Stimulated activated naive B cell treated with anti-CD40 and anti-IgM and Interleukin-4, amounts not matched to agents 10 μg/mL and 1 μg/mL and 100 μg/mL, for 72 hours (primary cell): ENCODE results near the gene CLRN1.
A peak's percentile ranks its signal among the peaks of the same experiment; 100 is the strongest.

Source experiments
- ATAC-seq, 2 donors: fragments of 150-1000 bp; cut with Tn5 transposase; replicated peaks; 2 replicates each; pipeline ENCODE4 v1.10.0; 2021; ENCODE audit warnings: moderate library complexity in 1 of 2
- DNase-seq: peaks from one replicate; pipeline ENCODE4 v3.0.0; 2021
- H3K27ac Mint-ChIP-seq: one replicate; pipeline ENCODE4 v1.8.0; 2022; ENCODE audit warnings: mild to moderate bottlenecking, mixed read lengths
- H3K27me3 Mint-ChIP-seq, 2 donors: one replicate each; pipeline ENCODE4 v1.8.0; 2022; ENCODE audit warnings: mixed read lengths in 2 of 2
- H3K36me3 Mint-ChIP-seq, 2 donors: one replicate each; pipeline ENCODE4 v1.8.0; 2022; ENCODE audit warnings: mixed read lengths in 2 of 2, mild to moderate bottlenecking in 1 of 2
- H3K4me1 Mint-ChIP-seq, 2 donors: one replicate each; pipeline ENCODE4 v1.8.0; 2022; ENCODE audit warnings: mixed read lengths in 2 of 2, mild to moderate bottlenecking in 1 of 2
- H3K4me3 Mint-ChIP-seq, 2 donors: one replicate each; pipeline ENCODE4 v1.8.0; 2022; ENCODE audit warnings: mild to moderate bottlenecking in 2 of 2, mixed read lengths in 2 of 2, moderate library complexity in 1 of 2
- H3K9me3 Mint-ChIP-seq, 2 donors: one replicate each; pipeline ENCODE4 v1.8.0; 2022; ENCODE audit warnings: mixed read lengths in 2 of 2, mild to moderate bottlenecking in 1 of 2

The CLRN1 gene

DNA sequence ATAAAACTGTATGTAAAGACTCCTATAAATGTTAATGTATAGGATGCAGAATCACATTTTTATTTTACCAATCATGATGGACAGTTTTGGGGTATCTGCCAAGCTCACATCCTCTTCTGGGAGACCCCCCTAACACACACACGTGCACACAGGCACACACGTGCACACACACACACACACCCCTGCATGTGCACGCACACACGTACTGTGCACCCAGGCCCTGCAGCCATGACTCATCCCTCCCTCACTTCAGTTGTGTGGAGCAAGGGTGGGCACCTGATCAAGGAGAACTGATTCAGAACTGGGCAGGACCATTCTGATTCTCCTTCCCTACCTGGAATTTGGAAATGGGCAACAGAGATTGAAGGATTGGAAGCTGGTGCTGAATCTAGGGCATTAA is 51.3 kb downstream of the CLRN1 start:
- DNase-seq (no peak), ATAC-seq (no peak)
- Mint-ChIP-seq H3K9me3 (no peaks in the 10 kb centered on the region), H3K4me3 (no peak overlapping the region), H3K27ac (no peak overlapping the region), H3K4me1 (peaks cover 7 to 12% of the 10 kb centered on the region in 2 donors), H3K27me3 (peaks cover 0 to 30% of the 10 kb centered on the region in 2 donors), H3K36me3 (no peaks in the 10 kb centered on the region)

DNA sequence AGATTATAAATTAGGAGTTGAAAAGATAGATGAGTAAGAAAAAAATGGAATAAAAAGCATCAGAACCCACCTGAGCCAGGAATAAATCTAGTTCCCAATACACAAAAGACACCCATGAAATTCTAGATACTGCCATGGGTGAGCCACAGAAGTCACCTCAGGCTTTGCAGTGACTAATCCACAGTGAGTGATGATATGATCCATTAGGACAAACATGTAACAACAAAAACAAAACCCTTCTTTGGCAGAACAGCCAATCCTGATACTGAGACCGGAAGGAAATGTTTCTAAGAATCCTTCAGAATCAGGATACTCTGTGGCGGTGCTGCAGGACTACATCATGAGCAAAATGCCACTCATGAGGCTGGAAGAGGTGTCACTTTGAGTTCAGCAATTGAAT is 52.3 kb downstream of the CLRN1 start:
- H3K4me3 Mint-ChIP-seq: no peak overlapping the region
- H3K27me3 Mint-ChIP-seq: peaks cover 0 to 26% of the 10 kb centered on the region in 2 donors
- DNase-seq (no peak), ATAC-seq (no peak)
- no peak overlapping the region for H3K27ac Mint-ChIP-seq
- H3K4me1 Mint-ChIP-seq: peaks cover 2% of the 10 kb centered on the region in 2 donors
- H3K36me3 Mint-ChIP-seq: no peaks in the 10 kb centered on the region
- H3K9me3 Mint-ChIP-seq: no peaks in the 10 kb centered on the region

- peaks cover 0 to 26% of the 10 kb centered on the region in 2 donors for H3K27me3 Mint-ChIP-seq
- H3K36me3 Mint-ChIP-seq: no peaks in the 10 kb centered on the region
- DNase-seq (no peak), ATAC-seq (no peak)
- no peak overlapping the region for H3K4me3 Mint-ChIP-seq
- H3K4me1 Mint-ChIP-seq: no peaks in the 10 kb centered on the region
- no peaks in the 10 kb centered on the region for H3K9me3 Mint-ChIP-seq
- H3K27ac Mint-ChIP-seq: no peak overlapping the region
Measured at GRCh38 chr3:150917951-150918350, 54.6 kb downstream of the CLRN1 start.

GRCh38 chr3:150913133-150913922 is 59.2 kb downstream of the CLRN1 start:
- Mint-ChIP-seq H3K4me3 (no peak overlapping the region), H3K36me3 (no peaks in the 10 kb centered on the region), H3K27me3 (peaks cover 5 to 19% of the 10 kb centered on the region in 2 donors), H3K4me1 (peaks cover 0 to 4% of the 10 kb centered on the region in 2 donors), H3K27ac (no peak overlapping the region), H3K9me3 (no peaks in the 10 kb centered on the region)
- ATAC-seq: peak in 1 of 2 donors; percentile 12
- no peak for DNase-seq

DNA sequence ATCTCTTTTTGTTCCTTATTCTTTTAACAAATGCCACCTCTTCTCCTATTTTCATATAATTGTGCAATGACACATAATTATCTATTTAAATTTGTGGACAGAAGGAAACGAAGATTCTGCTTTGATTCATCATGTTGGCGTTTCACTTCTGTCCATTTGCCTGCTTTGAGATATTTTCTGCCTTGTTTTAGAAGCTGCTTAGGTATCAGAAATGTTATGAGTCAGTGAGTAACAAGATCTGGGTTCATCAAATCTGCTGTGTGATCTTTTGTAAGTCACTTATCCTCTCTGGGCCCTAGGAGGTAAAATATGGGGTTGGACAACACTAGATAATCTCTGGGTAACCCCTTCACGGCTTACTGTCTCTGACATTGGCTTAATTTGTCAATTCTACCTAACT is 60.0 kb downstream of the CLRN1 start:
- peak; percentile 38 to 55 for ATAC-seq
- Mint-ChIP-seq H3K36me3 (no peaks in the 10 kb centered on the region), H3K9me3 (no peaks in the 10 kb centered on the region), H3K27me3 (peaks cover 13 to 27% of the 10 kb centered on the region in 2 donors), H3K4me1 (peaks cover 0 to 4% of the 10 kb centered on the region in 2 donors), H3K27ac (no peak overlapping the region), H3K4me3 (no peak overlapping the region)
- no peak for DNase-seq

- Mint-ChIP-seq H3K9me3 (no peaks in the 10 kb centered on the region), H3K27me3 (peaks cover 17 to 31% of the 10 kb centered on the region in 2 donors), H3K4me3 (no peak overlapping the region), H3K36me3 (no peaks in the 10 kb centered on the region), H3K4me1 (peaks cover 0 to 4% of the 10 kb centered on the region in 2 donors), H3K27ac (no peak overlapping the region)
- ATAC-seq (no peak), DNase-seq (no peak)
Measured at GRCh38 chr3:150911771-150912170, 60.8 kb downstream of the CLRN1 start.

GRCh38 chr3:150906461-150906860 is 66.1 kb downstream of the CLRN1 start:
- no peaks in the 10 kb centered on the region for H3K36me3 Mint-ChIP-seq
- ATAC-seq (no peak), DNase-seq (no peak)
- H3K9me3 Mint-ChIP-seq: no peaks in the 10 kb centered on the region
- no peak overlapping the region for H3K27ac Mint-ChIP-seq
- peaks cover 15 to 24% of the 10 kb centered on the region in 2 donors for H3K27me3 Mint-ChIP-seq
- H3K4me3 Mint-ChIP-seq: no peak overlapping the region
- no peaks in the 10 kb centered on the region for H3K4me1 Mint-ChIP-seq

DNA sequence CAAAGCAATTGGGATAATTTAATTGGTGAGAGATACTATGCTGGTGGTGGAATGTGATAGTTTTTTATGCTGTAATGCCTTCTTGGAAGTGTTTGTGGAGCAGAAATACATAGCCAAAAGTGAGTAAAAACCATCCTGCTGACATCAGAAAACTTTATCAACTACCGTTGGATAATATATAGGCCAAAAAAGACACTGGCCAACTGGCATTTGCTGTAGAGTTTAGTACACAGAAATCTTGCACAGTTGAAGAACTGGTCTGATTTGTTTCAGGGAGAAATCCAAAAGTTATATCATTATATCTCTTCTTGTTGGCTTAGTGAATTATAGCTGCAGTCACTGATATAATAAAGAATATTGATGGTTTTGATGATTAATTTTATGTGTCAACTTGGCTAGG is 66.8 kb downstream of the CLRN1 start:
- Mint-ChIP-seq H3K27me3 (peaks cover 15 to 24% of the 10 kb centered on the region in 2 donors), H3K36me3 (no peaks in the 10 kb centered on the region), H3K27ac (no peak overlapping the region), H3K4me1 (no peaks in the 10 kb centered on the region), H3K9me3 (no peaks in the 10 kb centered on the region), H3K4me3 (no peak overlapping the region)
- no peak for ATAC-seq
- DNase-seq: no peak

DNA sequence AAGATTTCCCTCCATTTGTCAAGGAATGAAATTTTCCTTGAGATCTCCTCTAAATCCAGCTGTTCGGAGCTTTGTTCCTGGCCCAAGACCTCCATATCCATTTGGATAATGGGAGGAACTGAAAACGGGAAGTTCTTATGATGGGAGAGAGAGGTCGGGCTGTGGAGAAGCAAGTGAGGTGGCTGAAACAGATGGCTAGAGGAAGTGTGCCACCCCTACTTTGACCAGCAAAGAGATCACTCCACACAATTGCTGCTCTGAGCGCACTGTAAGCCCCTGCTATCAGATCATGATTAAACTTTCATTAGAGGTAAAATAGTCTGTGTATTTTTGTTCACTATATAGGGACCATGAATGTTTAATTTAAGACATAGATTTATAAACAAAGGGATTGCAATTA is 67.2 kb downstream of the CLRN1 start, which contains the start of gene MINDY4B:
Gene MINDY4B (minus strand): TSS at position 101 of the 400 bp plus-strand sequence. CDS start 0 bp downstream, at position 101.
- H3K27ac Mint-ChIP-seq: no peak within 1 kb of the TSS

DNA sequence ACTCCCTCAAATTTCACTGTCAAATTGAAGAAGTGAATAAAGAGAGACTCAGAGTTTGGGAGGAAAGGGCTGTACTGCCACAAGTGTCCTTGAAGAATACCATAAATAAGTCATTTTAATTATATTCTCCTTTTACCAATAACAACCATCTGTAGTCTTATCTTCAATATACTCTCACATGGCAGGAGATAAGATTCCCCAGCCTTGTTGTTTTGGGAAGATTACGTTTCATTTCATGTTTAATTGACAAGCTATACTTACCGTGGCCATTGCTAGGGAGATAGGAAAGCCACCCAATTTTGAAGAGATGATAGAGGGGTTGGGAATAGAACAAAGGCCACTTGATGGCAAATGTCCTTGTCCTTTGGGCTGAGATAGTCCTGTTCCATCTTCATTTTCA is 69.5 kb downstream of the CLRN1 start:
- no peaks in the 10 kb centered on the region for H3K9me3 Mint-ChIP-seq
- H3K4me1 Mint-ChIP-seq: no peaks in the 10 kb centered on the region
- H3K36me3 Mint-ChIP-seq: no peaks in the 10 kb centered on the region
- peaks cover 12 to 15% of the 10 kb centered on the region in 2 donors for H3K27me3 Mint-ChIP-seq
- DNase-seq (no peak), ATAC-seq (no peak)
- H3K4me3 Mint-ChIP-seq: no peak overlapping the region
- H3K27ac Mint-ChIP-seq: no peak overlapping the region

More for the DNA sequence above, 67.2 kb downstream of the CLRN1 start, which contains the start of gene MINDY4B:
- Mint-ChIP-seq H3K27me3 (peaks cover 15 to 24% of the 10 kb centered on the region in 2 donors), H3K9me3 (no peaks in the 10 kb centered on the region), H3K4me1 (no peaks in the 10 kb centered on the region), H3K36me3 (no peaks in the 10 kb centered on the region), H3K4me3 (no peak within 1 kb of the TSS)
- ATAC-seq (no peak), DNase-seq (no peak)

GRCh38 chr3:150901793-150902192 is 70.7 kb downstream of the CLRN1 start:
- DNase-seq (no peak), ATAC-seq (no peak)
- Mint-ChIP-seq H3K9me3 (no peaks in the 10 kb centered on the region), H3K27me3 (peaks cover 6% of the 10 kb centered on the region in 2 donors), H3K4me3 (no peak overlapping the region), H3K27ac (no peak overlapping the region), H3K36me3 (no peaks in the 10 kb centered on the region), H3K4me1 (no peaks in the 10 kb centered on the region)

- Mint-ChIP-seq H3K9me3 (no peaks in the 10 kb centered on the region), H3K27me3 (peaks cover 0 to 3% of the 10 kb centered on the region in 2 donors), H3K4me1 (no peaks in the 10 kb centered on the region), H3K36me3 (no peaks in the 10 kb centered on the region), H3K27ac (no peak overlapping the region), H3K4me3 (no peak overlapping the region)
- no peak for DNase-seq
- ATAC-seq: no peak
Measured at GRCh38 chr3:150899141-150899540, 73.4 kb downstream of the CLRN1 start.

DNA sequence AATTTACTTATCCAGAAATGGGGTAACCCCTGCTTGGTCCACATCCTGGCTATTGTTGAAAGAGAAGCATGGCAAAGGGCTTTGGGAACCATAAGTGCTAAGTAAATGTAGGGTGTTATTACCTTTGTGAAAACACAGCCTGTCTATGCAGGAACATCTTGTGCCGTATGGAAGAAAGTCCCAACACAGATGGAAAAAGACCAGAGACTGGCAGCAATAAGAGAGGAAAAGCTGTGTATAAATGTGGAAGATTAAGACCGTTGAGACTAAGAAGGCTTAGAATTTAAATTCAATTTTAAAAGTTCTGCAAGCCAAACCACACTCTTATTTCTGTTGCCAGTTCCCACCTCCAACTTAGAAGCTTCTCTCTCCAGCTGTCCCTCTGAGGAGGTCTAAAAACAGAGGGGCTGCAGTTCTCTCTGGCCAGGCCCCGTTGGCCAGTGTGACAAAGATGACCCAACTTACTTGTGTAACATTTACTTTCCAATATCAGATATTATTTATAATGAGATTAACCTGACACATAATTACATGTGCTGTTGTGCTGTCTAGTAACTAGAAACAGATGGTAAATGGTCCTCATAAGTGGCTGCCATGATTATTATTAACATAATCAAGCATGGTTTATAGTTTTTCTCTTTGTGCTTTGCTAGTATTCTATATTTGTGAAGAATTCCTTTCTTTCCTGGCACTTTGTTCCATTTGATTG is 74.3 kb downstream of the CLRN1 start:
- Mint-ChIP-seq H3K27ac (no peak overlapping the region), H3K4me3 (no peak overlapping the region), H3K9me3 (no peaks in the 10 kb centered on the region), H3K27me3 (peaks cover 0 to 3% of the 10 kb centered on the region in 2 donors), H3K4me1 (no peaks in the 10 kb centered on the region), H3K36me3 (no peaks in the 10 kb centered on the region)
- ATAC-seq (no peak), DNase-seq (no peak)

DNA sequence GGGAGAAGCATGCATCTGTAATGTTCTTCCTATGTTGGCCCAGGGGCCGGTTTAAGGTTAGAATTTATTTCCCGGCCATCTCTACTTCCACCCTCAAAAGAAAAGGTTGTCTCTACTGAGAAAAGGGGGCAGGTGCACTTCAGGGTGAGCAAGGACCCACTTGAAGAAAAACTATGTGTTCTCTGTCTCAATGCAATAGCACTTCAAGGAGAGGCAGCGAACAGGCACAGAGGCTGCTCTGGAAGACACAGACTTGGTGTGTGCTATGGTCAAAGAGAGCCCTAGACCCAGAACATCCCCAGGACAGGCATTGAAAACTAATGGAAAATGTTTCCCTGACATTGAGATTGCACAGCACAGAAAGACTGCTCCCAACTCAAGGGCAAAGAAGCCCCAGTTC is 74.9 kb downstream of the CLRN1 start:
- H3K9me3 Mint-ChIP-seq: no peaks in the 10 kb centered on the region
- no peak for ATAC-seq
- H3K27ac Mint-ChIP-seq: no peak overlapping the region
- no peak overlapping the region for H3K4me3 Mint-ChIP-seq
- peaks cover 0 to 3% of the 10 kb centered on the region in 2 donors for H3K27me3 Mint-ChIP-seq
- H3K4me1 Mint-ChIP-seq: no peaks in the 10 kb centered on the region
- DNase-seq: no peak
- no peaks in the 10 kb centered on the region for H3K36me3 Mint-ChIP-seq

- H3K9me3 Mint-ChIP-seq: peaks cover 4% of the 10 kb centered on the region in 2 donors
- H3K4me1 Mint-ChIP-seq: no peaks in the 10 kb centered on the region
- no peak overlapping the region for H3K27ac Mint-ChIP-seq
- peaks cover 0 to 2% of the 10 kb centered on the region in 2 donors for H3K36me3 Mint-ChIP-seq
- no peak for DNase-seq
- no peak overlapping the region for H3K4me3 Mint-ChIP-seq
- ATAC-seq: no peak
- peaks cover 0 to 5% of the 10 kb centered on the region in 2 donors for H3K27me3 Mint-ChIP-seq
Measured at GRCh38 chr3:150890831-150891230, 81.7 kb downstream of the CLRN1 start.
